Type B pancreatic cell (in vitro differentiated cells): ENCODE data around the gene AQP2. TPM values are rescaled to one million over a fixed set of nuclear protein-coding genes. Genes with fewer than 3 reads are reported as not detected.

Source experiments
- DNase-seq: peaks from one replicate; pipeline ENCODE4 v3.0.0; 2021; ENCODE audit warnings: mixed read lengths; ENCODE audit not compliant: unreplicated experiment; ENCODE audit errors: extremely low spot score
- H3K27ac Mint-ChIP-seq: 2 replicates; pipeline ENCODE4 v1.8.0; 2021; ENCODE audit warnings: mild to moderate bottlenecking, mixed read lengths
- H3K27me3 Mint-ChIP-seq: 2 replicates; pipeline ENCODE4 v1.8.0; 2021; ENCODE audit warnings: mixed read lengths
- H3K36me3 Mint-ChIP-seq: 2 replicates; pipeline ENCODE4 v1.8.0; 2021; ENCODE audit warnings: mixed read lengths
- H3K4me1 Mint-ChIP-seq: one replicate; pipeline ENCODE4 v1.8.0; 2021; ENCODE audit warnings: mixed read lengths; ENCODE audit not compliant: unreplicated experiment
- H3K4me3 Mint-ChIP-seq: 2 replicates; pipeline ENCODE4 v1.8.0; 2021; ENCODE audit warnings: mild to moderate bottlenecking, mixed read lengths
- H3K9me3 Mint-ChIP-seq: 2 replicates; pipeline ENCODE4 v1.8.0; 2021; ENCODE audit warnings: mixed read lengths
- CTCF ChIP-seq: fragments of 200-600 bp; sonication (generic); conservative IDR thresholded peaks from 2 replicates; pipeline ENCODE4 v1.5.0; 2021; ENCODE audit warnings: antibody characterized with exemption, mild to moderate bottlenecking
- total RNA-seq: library from RNA; stranded (reverse); gene quantifications from 2 replicates; pipeline ENCODE4 v1.2.1, GENCODE V29; 2021; ENCODE audit warnings: low replicate concordance

Gene AQP2
- total RNA-seq, 1 donor from 2014 or later: not detected

- Mint-ChIP-seq H3K27me3 (peaks cover 27% of the 10 kb centered on the region), H3K27ac (no peak overlapping the region), H3K4me3 (no peak overlapping the region), H3K9me3 (no peaks in the 10 kb centered on the region), H3K4me1 (peaks cover 8% of the 10 kb centered on the region), H3K36me3 (no peaks in the 10 kb centered on the region)
- DNase-seq: no peak
- TF ChIP-seq CTCF: no peak
Observed at GRCh38 chr12:49953151-49953550, 2.6 kb downstream of the AQP2 start.

- no peak for DNase-seq
- Mint-ChIP-seq H3K4me1 (peaks cover 8% of the 10 kb centered on the region), H3K27ac (no peak overlapping the region), H3K36me3 (no peaks in the 10 kb centered on the region), H3K9me3 (no peaks in the 10 kb centered on the region), H3K4me3 (no peak overlapping the region), H3K27me3 (peaks cover 37% of the 10 kb centered on the region)
- TF ChIP-seq CTCF: no peak
Observed at GRCh38 chr12:49953961-49954846, 3.7 kb downstream of the AQP2 start.

- Mint-ChIP-seq H3K27me3 (peaks cover 47% of the 10 kb centered on the region), H3K4me3 (no peak overlapping the region), H3K4me1 (peaks cover 5% of the 10 kb centered on the region), H3K27ac (no peak overlapping the region), H3K9me3 (no peaks in the 10 kb centered on the region), H3K36me3 (no peaks in the 10 kb centered on the region)
- DNase-seq: no peak
- TF ChIP-seq CTCF: no peak
Observed at GRCh38 chr12:49954863-49955830, 4.6 kb downstream of the AQP2 start.

- no peak for TF ChIP-seq CTCF
- Mint-ChIP-seq H3K36me3 (peaks cover 4% of the 10 kb centered on the region), H3K4me1 (peaks cover 9% of the 10 kb centered on the region), H3K9me3 (no peaks in the 10 kb centered on the region), H3K27me3 (peaks cover 55% of the 10 kb centered on the region), H3K27ac (no peak overlapping the region), H3K4me3 (no peak overlapping the region)
- DNase-seq: no peak
Observed at GRCh38 chr12:49955899-49956662, 5.5 kb downstream of the AQP2 start.
